ENCODE data around the gene EPG5.

EPG5 gene, protein sequence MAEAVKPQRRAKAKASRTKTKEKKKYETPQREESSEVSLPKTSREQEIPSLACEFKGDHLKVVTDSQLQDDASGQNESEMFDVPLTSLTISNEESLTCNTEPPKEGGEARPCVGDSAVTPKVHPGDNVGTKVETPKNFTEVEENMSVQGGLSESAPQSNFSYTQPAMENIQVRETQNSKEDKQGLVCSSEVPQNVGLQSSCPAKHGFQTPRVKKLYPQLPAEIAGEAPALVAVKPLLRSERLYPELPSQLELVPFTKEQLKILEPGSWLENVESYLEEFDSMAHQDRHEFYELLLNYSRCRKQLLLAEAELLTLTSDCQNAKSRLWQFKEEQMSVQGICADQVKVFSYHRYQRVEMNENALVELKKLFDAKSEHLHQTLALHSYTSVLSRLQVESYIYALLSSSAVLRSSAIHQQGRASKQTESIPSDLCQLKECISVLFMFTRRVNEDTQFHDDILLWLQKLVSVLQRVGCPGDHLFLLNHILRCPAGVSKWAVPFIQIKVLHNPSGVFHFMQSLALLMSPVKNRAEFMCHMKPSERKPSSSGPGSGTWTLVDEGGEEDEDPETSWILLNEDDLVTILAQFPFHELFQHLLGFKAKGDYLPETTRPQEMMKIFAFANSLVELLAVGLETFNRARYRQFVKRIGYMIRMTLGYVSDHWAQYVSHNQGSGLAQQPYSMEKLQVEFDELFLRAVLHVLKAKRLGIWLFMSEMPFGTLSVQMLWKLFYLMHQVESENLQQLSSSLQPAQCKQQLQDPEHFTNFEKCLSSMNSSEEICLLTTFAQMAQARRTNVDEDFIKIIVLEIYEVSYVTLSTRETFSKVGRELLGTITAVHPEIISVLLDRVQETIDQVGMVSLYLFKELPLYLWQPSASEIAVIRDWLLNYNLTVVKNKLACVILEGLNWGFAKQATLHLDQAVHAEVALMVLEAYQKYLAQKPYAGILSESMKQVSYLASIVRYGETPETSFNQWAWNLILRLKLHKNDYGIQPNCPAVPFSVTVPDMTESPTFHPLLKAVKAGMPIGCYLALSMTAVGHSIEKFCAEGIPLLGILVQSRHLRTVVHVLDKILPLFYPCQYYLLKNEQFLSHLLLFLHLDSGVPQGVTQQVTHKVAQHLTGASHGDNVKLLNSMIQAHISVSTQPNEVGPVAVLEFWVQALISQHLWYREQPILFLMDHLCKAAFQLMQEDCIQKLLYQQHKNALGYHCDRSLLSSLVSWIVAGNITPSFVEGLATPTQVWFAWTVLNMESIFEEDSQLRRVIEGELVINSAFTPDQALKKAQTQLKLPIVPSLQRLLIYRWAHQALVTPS (N-terminal part only)

DNA sequence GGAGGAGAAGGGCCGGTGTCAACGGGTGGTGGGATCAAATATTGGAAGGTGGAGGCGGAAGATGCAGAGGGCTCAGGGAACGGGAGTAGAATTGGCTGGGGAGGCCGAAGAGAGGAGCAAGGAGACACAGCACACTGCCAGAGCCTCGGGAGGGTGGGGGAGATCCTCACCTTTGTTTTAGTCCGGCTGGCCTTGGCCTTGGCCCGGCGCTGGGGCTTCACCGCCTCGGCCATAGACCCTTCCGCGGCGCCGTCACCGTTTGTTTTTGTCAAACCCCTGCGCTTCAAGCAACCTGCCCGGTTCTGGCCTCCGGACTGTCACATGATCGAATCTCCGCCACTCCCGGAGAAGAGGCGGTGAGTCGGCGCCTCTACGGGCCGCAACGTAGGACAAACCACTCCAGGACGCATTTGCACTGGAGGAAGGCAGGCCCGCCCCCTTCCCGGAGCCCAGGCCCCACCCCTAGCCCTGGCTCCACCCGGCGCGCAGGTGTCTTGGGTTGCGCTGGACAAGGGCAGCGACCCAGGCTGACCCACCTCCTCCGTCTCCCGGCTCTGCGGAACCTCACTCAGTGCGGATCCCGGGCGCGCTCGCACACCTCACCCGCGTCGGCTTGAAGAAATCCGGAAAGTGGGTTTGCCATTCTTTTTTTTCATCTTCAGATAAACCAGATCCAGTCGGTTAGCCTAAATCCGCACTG is at the start of gene EPG5:
TSS of gene EPG5 (minus strand) at position 323 of the 700 bp plus-strand sequence. CDS start at position 233, 90 bp downstream.
- TF ChIP-seq ZNF70 (CRISPR knock-in tag; IDR thresholded peaks at IDR 0.05) (peak; percentile 98), OSR1 (CRISPR knock-in tag; IDR thresholded peaks at IDR 0.05) (no peak)
- ATAC-seq = peak; percentile 95

GRCh38 chr18:46013484-46014189 is 46.5 kb upstream of the EPG5 start:
- no peak for TF ChIP-seq SNAI2 (CRISPR knock-in tag; IDR thresholded peaks at IDR 0.05)
- no peak for TF ChIP-seq ZFP3 (CRISPR knock-in tag; IDR thresholded peaks at IDR 0.05)
- TF ChIP-seq OSR1 (CRISPR knock-in tag; IDR thresholded peaks at IDR 0.05) = no peak
- TF ChIP-seq, protein P1, sequence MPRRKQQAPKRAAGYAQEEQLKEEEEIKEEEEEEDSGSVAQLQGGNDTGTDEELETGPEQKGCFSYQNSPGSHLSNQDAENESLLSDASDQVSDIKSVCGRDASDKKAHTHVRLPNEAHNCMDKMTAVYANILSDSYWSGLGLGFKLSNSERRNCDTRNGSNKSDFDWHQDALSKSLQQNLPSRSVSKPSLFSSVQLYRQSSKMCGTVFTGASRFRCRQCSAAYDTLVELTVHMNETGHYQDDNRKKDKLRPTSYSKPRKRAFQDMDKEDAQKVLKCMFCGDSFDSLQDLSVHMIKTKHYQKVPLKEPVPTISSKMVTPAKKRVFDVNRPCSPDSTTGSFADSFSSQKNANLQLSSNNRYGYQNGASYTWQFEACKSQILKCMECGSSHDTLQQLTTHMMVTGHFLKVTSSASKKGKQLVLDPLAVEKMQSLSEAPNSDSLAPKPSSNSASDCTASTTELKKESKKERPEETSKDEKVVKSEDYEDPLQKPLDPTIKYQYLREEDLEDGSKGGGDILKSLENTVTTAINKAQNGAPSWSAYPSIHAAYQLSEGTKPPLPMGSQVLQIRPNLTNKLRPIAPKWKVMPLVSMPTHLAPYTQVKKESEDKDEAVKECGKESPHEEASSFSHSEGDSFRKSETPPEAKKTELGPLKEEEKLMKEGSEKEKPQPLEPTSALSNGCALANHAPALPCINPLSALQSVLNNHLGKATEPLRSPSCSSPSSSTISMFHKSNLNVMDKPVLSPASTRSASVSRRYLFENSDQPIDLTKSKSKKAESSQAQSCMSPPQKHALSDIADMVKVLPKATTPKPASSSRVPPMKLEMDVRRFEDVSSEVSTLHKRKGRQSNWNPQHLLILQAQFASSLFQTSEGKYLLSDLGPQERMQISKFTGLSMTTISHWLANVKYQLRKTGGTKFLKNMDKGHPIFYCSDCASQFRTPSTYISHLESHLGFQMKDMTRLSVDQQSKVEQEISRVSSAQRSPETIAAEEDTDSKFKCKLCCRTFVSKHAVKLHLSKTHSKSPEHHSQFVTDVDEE (CRISPR knock-in tag; IDR thresholded peaks at IDR 0.05) = no peak
- no peak for TF ChIP-seq ZNF565 (CRISPR knock-in tag; conservative IDR thresholded peaks at IDR 0.05; ENCODE audit: low read depth)
- TF ChIP-seq ZNF8 (CRISPR knock-in tag; IDR thresholded peaks at IDR 0.05) = no peak
- TF ChIP-seq ISL1 (CRISPR knock-in tag; IDR thresholded peaks at IDR 0.05) = no peak
- no peak for TF ChIP-seq ARNTL (CRISPR knock-in tag; IDR thresholded peaks at IDR 0.05; ENCODE audit: borderline replicate concordance, low read depth)
- no peak for TF ChIP-seq RARB (CRISPR knock-in tag; IDR thresholded peaks at IDR 0.05)
- no peak for TF ChIP-seq PATZ1 (CRISPR knock-in tag; IDR thresholded peaks at IDR 0.05; ENCODE audit: borderline replicate concordance)
- TF ChIP-seq ZC3H10 (CRISPR knock-in tag; IDR thresholded peaks at IDR 0.05) = no peak
- no peak for TF ChIP-seq TOX (CRISPR knock-in tag; IDR thresholded peaks at IDR 0.05; ENCODE audit: borderline replicate concordance)
- no peak for ATAC-seq

- no peak for ATAC-seq
- TF ChIP-seq TOX (CRISPR knock-in tag; IDR thresholded peaks at IDR 0.05; ENCODE audit: borderline replicate concordance) (no peak), CSRNP3 (CRISPR knock-in tag; IDR thresholded peaks at IDR 0.05) (no peak)
Measured at GRCh38 chr18:46010676-46011075, 43.5 kb upstream of the EPG5 start.

- TF ChIP-seq GLIS3 (CRISPR knock-in tag; IDR thresholded peaks at IDR 0.05) (no peak), ZNF70 (CRISPR knock-in tag; IDR thresholded peaks at IDR 0.05) (no peak), TCF4 (CRISPR knock-in tag; IDR thresholded peaks at IDR 0.05; ENCODE audit: borderline replicate concordance) (no peak), SNAI2 (CRISPR knock-in tag; IDR thresholded peaks at IDR 0.05) (no peak), CSRNP3 (CRISPR knock-in tag; IDR thresholded peaks at IDR 0.05) (no peak), ISL1 (CRISPR knock-in tag; IDR thresholded peaks at IDR 0.05) (no peak), ZC3H10 (CRISPR knock-in tag; IDR thresholded peaks at IDR 0.05) (no peak), ZFP30 (CRISPR knock-in tag; IDR thresholded peaks at IDR 0.05) (no peak)
- TF ChIP-seq, protein P1 (CRISPR knock-in tag; IDR thresholded peaks at IDR 0.05) = no peak
- ATAC-seq = no peak
Measured at GRCh38 chr18:46010050-46010449, 42.9 kb upstream of the EPG5 start.

All from SK-N-SH treated with all-trans-retinoic acid at 6 μM for 48 hours (cell line).